Ascending aorta (tissue), 2 donors: ENCODE results near the gene DNER. TPM values are rescaled to one million over a fixed set of nuclear protein-coding genes. Genes with fewer than 3 reads are reported as not detected.

Experiments used
- DNase-seq, 2 donors: peaks; one replicate each; pipeline ENCODE4 v3.0.0-alpha.2; 2019; ENCODE audit warnings: low spot score in 2 of 2
- H3K27ac ChIP-seq, 2 donors: fragments of 200-600 bp; sonication (generic); one replicate each; pipeline ENCODE4 v1.5.1; 2016 to 2017; ENCODE audit warnings: mild to moderate bottlenecking in 1 of 2
- H3K27me3 ChIP-seq: fragments of 200-600 bp; sonication (generic); one replicate; pipeline ENCODE4 v1.5.1; 2017
- H3K36me3 ChIP-seq, 2 donors: fragments of 200-600 bp; sonication (generic); one replicate each; pipeline ENCODE4 v1.5.1; 2016
- H3K4me1 ChIP-seq, 2 donors: fragments of 200-600 bp; sonication (generic); one replicate each; pipeline ENCODE4 v1.5.1; 2016 to 2017; ENCODE audit warnings: mild to moderate bottlenecking in 1 of 2
- H3K4me3 ChIP-seq, 2 donors: fragments of 200-600 bp; sonication (generic); one replicate each; pipeline ENCODE4 v1.5.1; 2016 to 2017; ENCODE audit warnings: mild to moderate bottlenecking in 1 of 2
- H3K9me3 ChIP-seq, 2 donors: fragments of 200-600 bp; sonication (generic); one replicate each; pipeline ENCODE4 v1.5.1; 2016
- intact Hi-C: fragments of 100-400 bp; cut with DNase I; formaldehyde crosslinking; loops from one replicate; pipeline ENCODE4 v1.15.1; 2023
- total RNA-seq: library from RNA; depleted of rRNA; stranded (reverse); fragments of >200 nt; gene quantifications from one replicate; pipeline ENCODE4 v1.1.0, GENCODE V29; 2016
- TF ChIP-seq, protein P1 (sequence below), 3 experiments: fragments of 200-600 bp in 2 of 3; fragments of 450-650 bp in 1 of 3; sonication (generic) in 2 of 3; IDR thresholded peaks; one replicate each; pipeline ENCODE4 v1.5.1; 2016 to 2019; ENCODE audit warnings: antibody characterized with exemption in 3 of 3, mild to moderate bottlenecking in 1 of 3, moderate library complexity in 1 of 3

DNER gene
- total RNA-seq, 1 donor from 2014 or later = 1.2 TPM

DNA sequence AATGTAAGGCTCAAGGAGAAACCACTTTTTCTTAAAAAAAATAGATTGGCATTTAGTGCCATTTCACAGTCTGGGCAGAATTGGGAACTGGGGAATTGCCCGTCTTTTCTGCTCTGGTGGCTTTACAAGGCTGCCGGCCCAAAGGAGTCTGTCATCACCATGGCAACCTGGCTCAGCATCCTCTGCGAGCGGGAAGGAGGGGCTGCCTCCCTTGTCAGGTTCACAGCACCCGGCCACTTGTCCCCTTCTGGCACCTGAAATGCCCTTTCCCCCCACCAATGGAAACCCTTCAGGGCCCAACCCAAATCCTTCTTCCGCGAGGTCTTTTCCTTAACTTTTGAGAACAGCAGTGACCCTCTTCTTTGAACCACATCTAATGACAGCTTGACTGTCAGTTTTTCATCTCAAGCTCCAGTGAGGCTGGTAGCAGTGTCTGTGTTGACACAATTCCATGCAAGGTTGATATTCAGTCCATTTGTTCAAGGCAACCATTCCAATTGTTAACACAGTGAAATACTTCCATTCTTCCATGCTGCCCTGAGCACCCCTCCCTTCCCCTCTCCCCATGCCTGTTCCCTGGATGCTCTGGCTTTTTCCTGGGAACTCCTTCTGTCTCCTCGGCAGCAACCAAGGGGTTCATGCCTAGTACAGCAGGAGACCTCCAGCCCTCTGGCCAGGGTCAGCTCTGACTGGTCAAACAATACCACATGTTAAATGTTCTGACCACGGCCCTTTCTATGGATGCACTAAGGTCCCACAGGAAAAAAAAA is 79.6 kb downstream of the DNER start:
- Histone ChIP-seq H3K27ac (no peak overlapping the region), H3K4me3 (no peak overlapping the region), H3K36me3 (no peaks in the 10 kb centered on the region), H3K4me1 (no peaks in the 10 kb centered on the region), H3K9me3 (no peaks in the 10 kb centered on the region), H3K27me3 (no peaks in the 10 kb centered on the region)
- no peak for DNase-seq
- intact Hi-C loops = no loop called here
- TF ChIP-seq, protein P1, sequence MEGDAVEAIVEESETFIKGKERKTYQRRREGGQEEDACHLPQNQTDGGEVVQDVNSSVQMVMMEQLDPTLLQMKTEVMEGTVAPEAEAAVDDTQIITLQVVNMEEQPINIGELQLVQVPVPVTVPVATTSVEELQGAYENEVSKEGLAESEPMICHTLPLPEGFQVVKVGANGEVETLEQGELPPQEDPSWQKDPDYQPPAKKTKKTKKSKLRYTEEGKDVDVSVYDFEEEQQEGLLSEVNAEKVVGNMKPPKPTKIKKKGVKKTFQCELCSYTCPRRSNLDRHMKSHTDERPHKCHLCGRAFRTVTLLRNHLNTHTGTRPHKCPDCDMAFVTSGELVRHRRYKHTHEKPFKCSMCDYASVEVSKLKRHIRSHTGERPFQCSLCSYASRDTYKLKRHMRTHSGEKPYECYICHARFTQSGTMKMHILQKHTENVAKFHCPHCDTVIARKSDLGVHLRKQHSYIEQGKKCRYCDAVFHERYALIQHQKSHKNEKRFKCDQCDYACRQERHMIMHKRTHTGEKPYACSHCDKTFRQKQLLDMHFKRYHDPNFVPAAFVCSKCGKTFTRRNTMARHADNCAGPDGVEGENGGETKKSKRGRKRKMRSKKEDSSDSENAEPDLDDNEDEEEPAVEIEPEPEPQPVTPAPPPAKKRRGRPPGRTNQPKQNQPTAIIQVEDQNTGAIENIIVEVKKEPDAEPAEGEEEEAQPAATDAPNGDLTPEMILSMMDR (IDR thresholded peaks at IDR 0.05) = no peak

DNA sequence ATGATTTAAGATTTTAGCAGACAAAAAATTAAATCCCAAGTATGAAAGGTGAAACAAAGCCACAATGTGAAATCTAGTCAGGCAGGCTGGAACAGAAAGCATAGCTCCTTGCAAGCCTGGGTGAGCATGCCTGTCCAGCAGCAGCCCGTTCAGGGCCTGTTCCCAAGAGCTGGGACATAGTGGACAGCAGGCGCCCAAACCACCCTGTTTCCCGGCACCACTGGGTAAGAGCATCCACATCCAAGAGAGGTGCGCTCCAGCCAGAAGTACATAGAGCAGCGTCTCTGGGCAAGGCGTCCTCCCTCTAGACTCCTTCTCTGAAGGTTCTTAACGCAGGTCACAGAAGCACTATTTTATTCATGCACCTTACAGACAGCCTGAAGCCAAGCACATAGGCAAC is 80.8 kb downstream of the DNER start:
- Histone ChIP-seq H3K27me3 (no peaks in the 10 kb centered on the region), H3K4me1 (no peaks in the 10 kb centered on the region), H3K36me3 (no peaks in the 10 kb centered on the region), H3K27ac (no peak overlapping the region), H3K4me3 (no peak overlapping the region), H3K9me3 (no peaks in the 10 kb centered on the region)
- DNase-seq = no peak
- intact Hi-C loops = no loop called here
- TF ChIP-seq, protein P1 (IDR thresholded peaks at IDR 0.05) = no peak

DNA sequence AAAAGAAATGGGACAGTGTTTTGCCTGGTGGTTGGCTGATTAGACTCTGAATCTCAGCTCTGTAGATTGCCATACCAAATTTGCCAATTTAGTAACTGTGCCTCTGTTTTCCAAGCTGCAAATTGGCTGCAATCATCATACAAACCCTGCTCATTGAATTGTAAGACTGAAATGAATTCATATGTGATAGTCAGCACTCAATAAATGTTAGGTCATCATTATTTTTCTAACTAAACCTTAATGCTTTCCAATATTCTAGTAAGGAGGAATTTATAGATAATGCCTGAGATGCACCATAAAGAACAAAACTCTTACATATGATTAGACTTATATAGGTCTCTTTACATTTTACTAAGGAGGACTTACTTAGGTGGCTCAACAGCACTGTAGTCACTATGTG is 85.3 kb downstream of the DNER start:
- no peaks in the 10 kb centered on the region for H3K36me3 ChIP-seq
- no peak overlapping the region for H3K27ac ChIP-seq
- no peaks in the 10 kb centered on the region for H3K27me3 ChIP-seq
- no peaks in the 10 kb centered on the region for H3K4me1 ChIP-seq
- TF ChIP-seq, protein P1 (IDR thresholded peaks at IDR 0.05) = no peak
- intact Hi-C loops = no loop called here
- H3K4me3 ChIP-seq = no peak overlapping the region
- H3K9me3 ChIP-seq = no peaks in the 10 kb centered on the region
- DNase-seq = no peak

DNA sequence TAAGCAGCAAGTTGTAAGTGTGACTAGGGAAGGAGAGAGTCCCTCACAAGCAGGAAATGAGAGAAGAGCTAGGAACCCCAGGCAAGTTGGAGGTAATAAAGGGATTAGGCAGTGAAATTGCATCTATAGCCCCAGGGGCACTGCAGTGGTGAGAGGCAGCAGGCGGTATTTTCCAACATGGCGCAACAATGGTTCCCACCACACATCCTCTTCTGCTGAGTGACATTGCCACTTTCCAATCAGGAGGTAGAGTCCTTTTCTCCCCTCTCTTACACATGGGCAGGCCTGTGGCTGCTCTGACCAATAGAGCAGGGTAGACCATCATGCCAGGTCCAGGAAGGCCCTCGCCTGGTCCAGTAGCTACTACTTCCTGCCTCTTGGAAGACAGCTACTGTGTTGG is 86.6 kb downstream of the DNER start:
- Histone ChIP-seq H3K27ac (no peak overlapping the region), H3K9me3 (no peaks in the 10 kb centered on the region), H3K36me3 (no peaks in the 10 kb centered on the region), H3K27me3 (no peaks in the 10 kb centered on the region), H3K4me3 (no peak overlapping the region), H3K4me1 (no peaks in the 10 kb centered on the region)
- TF ChIP-seq, protein P1 (IDR thresholded peaks at IDR 0.05) = no peak
- DNase-seq = no peak
- intact Hi-C loops = no loop called here

DNA sequence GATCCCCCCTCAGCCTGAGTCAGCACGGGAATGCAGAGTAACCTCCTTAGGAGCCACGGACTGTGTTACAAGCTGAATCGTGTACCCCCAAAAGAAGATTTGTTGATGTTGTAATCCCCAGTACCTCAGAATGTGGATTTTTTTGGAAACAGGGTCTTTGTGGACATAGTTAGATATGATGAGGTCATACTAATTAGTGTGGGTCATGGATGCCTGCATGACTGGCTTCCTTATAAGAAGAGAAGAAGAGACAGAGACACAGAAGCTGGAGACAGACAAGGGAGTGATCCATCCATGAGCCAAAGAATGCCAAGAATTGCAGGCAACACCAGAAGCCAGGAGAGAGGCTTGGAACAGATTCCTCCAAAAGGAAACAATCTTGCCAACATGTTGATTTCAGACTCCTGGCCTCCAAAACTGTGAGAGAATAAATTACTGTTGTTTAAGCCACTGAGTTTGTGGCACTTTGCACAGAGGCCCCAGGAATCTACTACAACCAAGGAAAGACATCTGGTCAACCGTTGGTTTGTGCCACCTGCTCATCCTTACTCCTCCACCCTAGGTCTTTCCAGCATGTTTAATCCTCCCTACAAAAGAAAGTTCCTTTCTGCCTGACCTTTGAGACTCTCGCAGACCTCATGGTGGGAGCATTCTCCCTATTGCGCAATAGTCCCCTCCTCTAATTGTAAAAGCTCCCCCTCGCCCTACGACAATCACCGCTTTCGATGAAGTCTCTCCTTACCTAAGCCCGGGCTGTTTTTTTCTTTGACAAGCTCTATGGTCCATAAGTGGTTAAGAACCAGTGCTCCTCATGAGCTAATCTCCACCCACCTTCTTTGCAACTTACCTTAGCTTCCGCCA is 91.6 kb downstream of the DNER start:
- DNase-seq = no peak
- H3K27me3 ChIP-seq = no peaks in the 10 kb centered on the region
- no peak overlapping the region for H3K27ac ChIP-seq
- H3K4me3 ChIP-seq = no peak overlapping the region
- TF ChIP-seq, protein P1 (IDR thresholded peaks at IDR 0.05) = no peak
- H3K4me1 ChIP-seq = no peaks in the 10 kb centered on the region
- no peaks in the 10 kb centered on the region for H3K36me3 ChIP-seq
- no peaks in the 10 kb centered on the region for H3K9me3 ChIP-seq
- intact Hi-C loops = no loop called here
